ENCODE results near the gene STX12.

DNA sequence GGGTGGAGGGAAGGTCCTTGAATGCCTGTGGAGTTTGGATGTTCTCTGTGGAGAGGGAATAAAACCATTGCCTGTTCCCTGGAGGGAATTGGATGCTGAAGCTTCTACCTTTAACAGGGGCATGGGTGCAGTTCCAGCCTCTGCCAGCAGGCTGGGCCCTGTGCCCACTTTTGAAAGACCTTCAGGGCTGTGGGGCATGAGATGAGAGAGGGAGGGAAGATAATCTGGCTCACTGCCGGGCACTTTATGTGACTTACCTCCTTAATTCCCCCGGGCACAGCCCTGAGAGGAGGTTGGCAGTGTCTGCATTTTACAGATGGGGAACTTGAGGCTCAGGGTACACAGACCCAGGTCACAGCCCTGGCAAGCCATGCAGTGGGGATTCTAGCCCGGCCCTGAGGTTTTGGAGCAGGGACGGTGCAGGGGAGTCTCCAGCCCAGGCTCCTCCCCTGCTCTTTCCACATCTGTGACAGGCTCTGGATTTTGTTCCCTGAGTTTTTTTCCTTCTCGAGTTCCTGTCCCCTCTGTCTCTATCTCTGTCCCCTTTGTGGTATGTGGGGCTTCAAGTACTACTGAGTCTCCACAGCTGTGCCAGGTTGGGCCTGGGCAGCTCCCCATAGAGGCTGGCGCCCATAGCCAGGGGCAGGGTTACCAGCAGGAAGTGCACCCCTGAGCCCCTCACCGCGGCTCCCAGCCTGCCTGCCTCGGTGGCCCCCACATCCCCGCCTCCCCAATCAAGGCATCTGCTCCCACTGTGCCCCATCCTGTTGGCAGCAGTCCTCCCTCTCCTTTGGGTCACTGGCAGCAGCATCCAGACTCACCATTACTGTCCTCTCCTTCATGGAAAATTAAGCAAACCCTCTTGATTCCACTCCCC lies 85.3 kb downstream of the STX12 start:
- TF ChIP-seq, protein P1, sequence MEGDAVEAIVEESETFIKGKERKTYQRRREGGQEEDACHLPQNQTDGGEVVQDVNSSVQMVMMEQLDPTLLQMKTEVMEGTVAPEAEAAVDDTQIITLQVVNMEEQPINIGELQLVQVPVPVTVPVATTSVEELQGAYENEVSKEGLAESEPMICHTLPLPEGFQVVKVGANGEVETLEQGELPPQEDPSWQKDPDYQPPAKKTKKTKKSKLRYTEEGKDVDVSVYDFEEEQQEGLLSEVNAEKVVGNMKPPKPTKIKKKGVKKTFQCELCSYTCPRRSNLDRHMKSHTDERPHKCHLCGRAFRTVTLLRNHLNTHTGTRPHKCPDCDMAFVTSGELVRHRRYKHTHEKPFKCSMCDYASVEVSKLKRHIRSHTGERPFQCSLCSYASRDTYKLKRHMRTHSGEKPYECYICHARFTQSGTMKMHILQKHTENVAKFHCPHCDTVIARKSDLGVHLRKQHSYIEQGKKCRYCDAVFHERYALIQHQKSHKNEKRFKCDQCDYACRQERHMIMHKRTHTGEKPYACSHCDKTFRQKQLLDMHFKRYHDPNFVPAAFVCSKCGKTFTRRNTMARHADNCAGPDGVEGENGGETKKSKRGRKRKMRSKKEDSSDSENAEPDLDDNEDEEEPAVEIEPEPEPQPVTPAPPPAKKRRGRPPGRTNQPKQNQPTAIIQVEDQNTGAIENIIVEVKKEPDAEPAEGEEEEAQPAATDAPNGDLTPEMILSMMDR (IDR thresholded peaks at IDR 0.05) = peak; percentile 94 to 98 (median 95)
- TF ChIP-seq POLR2A (IDR thresholded peaks at IDR 0.05) = no peak
